ENCODE measurements around the gene BCAP31.
"Not testable (repeated sequence)": the region's sequence is repeated elsewhere in the genome, so short reads cannot be mapped to it uniquely, and the experiment has no call there.

BCAP31 gene

DNA sequence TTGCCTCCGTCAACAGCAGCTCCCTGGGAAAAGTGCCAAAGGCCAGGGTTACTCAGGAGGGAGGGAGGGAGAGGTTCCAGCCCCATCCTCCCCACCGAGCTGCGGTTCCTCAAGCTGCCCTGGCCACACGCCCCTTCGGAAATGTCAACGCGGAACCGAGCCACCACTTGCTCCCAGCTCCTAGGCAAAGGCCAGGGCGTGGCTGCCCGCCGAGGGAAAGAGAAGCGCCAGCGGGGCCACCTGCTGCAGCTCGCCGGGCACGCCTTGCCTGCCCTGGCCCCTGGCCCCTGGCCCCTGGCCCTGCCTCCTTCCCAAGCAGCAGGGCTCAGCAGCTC lies 21.2 kb downstream of the BCAP31 start:
- Histone ChIP-seq H3K9ac (ENCODE audit: low read length) (no peak overlapping the region), H3K36me3 (ENCODE audit: control insufficient read depth, insufficient read depth, low read length, severe bottlenecking) (peaks cover 38% of the 10 kb centered on the region), H3K27me3 (replicated peaks; ENCODE audit: control insufficient read depth, insufficient read depth, low read length) (no peaks in the 10 kb centered on the region), H3K4me1 (ENCODE audit: control insufficient read depth, insufficient read depth, low read length) (no peaks in the 10 kb centered on the region), H3K4me3 (ENCODE audit: low read length) (no peak overlapping the region), H3K9me3 (ENCODE audit: control insufficient read depth, low read length) (no peaks in the 10 kb centered on the region)
- DNase-seq (ENCODE audit: low read depth), result no peak

DNA sequence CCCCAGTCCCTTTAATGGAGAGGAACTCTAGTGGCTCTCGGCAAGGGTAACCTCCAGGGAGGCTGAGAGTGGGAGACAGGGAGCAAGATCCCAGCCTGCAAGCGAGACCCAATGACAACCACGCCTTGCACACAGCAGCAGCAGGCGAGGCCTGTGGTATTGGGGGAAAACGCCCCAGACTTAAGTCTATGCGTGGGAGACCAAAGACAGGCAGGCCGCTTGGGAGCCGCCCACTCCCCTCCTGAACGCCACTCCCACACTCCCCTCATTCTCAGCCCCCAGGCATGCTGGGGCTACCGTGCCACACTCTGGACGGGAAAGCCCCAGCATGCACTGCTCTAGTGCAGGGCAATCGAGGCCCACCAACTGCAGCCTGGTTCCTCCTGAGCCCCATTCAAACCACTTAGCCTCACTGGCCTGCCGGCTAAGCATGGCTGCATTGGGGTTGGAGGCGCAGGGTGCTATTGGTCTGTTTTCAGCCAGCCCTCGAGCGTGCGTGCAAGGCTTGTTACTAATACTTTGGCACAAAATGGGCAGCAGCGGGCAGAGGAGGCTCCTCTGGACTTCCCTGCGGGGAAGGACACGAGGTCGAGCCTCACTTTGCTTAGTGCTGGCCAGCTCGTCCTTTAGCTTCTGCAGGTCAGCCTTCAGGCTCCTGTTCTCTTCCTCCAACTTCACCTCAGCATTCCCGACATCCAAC lies 21.7 kb downstream of the BCAP31 start:
- no peak overlapping the region for H3K9ac ChIP-seq (ENCODE audit: low read length)
- H3K27me3 ChIP-seq (replicated peaks; ENCODE audit: control insufficient read depth, insufficient read depth, low read length), result no peaks in the 10 kb centered on the region
- H3K4me1 ChIP-seq (ENCODE audit: control insufficient read depth, insufficient read depth, low read length), result no peaks in the 10 kb centered on the region
- H3K4me3 ChIP-seq (ENCODE audit: low read length), result no peak overlapping the region
- H3K9me3 ChIP-seq (ENCODE audit: control insufficient read depth, low read length), result no peaks in the 10 kb centered on the region
- no peak for DNase-seq (ENCODE audit: low read depth)
- H3K36me3 ChIP-seq (ENCODE audit: control insufficient read depth, insufficient read depth, low read length, severe bottlenecking), result peaks cover 40% of the 10 kb centered on the region

DNA sequence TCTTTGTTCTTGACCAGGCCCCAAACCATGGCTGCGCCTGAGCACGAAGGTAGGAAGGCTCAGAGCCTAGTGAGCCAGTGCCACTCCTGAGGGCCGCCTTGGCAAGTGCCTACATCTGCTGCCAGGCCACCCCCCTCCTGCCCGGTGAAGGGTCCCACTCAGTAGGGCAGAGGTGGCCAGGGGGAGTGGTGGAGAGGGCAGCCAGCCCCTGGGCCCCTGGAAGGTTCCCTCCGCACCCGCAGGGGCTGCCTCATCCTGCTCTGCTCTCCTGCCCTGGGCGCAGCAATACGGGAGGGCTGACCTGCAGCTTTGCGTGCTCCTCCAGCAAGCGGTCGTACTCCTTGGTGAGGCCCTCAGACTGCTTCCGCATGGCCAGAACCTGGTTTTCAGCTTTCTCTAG lies 22.5 kb downstream of the BCAP31 start:
- peaks cover 4% of the 10 kb centered on the region for H3K27me3 ChIP-seq (replicated peaks; ENCODE audit: control insufficient read depth, insufficient read depth, low read length)
- H3K36me3 ChIP-seq (ENCODE audit: control insufficient read depth, insufficient read depth, low read length, severe bottlenecking), result peaks cover 44% of the 10 kb centered on the region
- H3K4me3 ChIP-seq (ENCODE audit: low read length), result no peak overlapping the region
- no peak for DNase-seq (ENCODE audit: low read depth)
- H3K9me3 ChIP-seq (ENCODE audit: control insufficient read depth, low read length), result no peaks in the 10 kb centered on the region
- H3K4me1 ChIP-seq (ENCODE audit: control insufficient read depth, insufficient read depth, low read length), result no peaks in the 10 kb centered on the region
- H3K9ac ChIP-seq (ENCODE audit: low read length), result no peak overlapping the region

DNA sequence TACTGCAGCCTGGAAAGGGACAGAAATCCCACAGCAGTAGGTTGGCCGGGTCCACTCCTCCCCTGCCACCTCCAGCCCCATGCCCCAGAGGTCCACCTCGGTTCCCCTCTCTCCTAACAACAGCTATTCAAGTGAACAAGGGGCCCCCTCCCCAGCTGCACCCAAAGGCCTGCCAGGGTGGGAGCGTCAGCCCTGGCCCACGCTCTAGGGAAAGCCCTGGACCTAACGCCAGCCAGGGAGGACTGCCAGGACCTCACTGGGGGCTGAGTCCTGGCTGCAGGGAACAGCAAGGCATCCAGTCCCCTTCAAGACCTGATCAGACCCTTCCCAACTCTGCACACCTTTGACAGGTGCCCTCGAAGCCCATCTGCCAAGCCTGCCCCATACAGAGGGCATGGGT lies 23.2 kb downstream of the BCAP31 start:
- Histone ChIP-seq H3K4me1 (ENCODE audit: control insufficient read depth, insufficient read depth, low read length) (no peaks in the 10 kb centered on the region), H3K27me3 (replicated peaks; ENCODE audit: control insufficient read depth, insufficient read depth, low read length) (peaks cover 4% of the 10 kb centered on the region), H3K4me3 (ENCODE audit: low read length) (no peak overlapping the region), H3K9ac (ENCODE audit: low read length) (no peak overlapping the region), H3K36me3 (ENCODE audit: control insufficient read depth, insufficient read depth, low read length, severe bottlenecking) (peaks cover 44% of the 10 kb centered on the region), H3K9me3 (ENCODE audit: control insufficient read depth, low read length) (no peaks in the 10 kb centered on the region)
- no peak for DNase-seq (ENCODE audit: low read depth)

DNA sequence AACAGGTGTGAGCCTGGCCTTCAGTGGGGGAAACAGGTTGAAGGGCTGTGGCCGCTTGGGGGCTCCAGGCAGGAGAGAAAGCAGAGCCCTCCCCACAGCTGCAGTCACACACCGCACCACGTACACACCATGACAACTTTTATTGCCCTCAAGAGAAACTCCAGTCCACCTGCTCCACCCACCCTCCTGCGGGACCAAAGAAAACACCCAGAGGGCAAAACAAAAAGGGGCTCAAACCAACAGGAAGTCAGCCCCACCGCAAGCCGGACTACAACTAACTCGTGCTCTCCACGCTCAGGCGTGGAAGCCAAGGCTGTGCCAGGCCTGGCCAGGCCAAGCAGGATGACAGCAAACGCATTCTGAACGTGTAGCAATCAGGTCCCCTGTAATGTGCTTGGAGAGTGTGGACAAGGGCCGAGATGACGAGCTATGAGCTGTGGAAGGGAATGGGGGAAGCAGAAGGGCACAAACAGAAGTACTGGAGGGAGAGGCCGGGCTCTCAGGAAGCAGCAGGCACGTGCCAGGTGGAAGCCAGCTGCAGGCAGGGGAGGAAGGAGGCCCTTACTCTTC lies 23.7 kb downstream of the BCAP31 start:
- peaks cover 44% of the 10 kb centered on the region for H3K36me3 ChIP-seq (ENCODE audit: control insufficient read depth, insufficient read depth, low read length, severe bottlenecking)
- H3K4me3 ChIP-seq (ENCODE audit: low read length), result no peak overlapping the region
- H3K9me3 ChIP-seq (ENCODE audit: control insufficient read depth, low read length), result no peaks in the 10 kb centered on the region
- DNase-seq (ENCODE audit: low read depth), result no peak
- H3K9ac ChIP-seq (ENCODE audit: low read length), result no peak overlapping the region
- H3K4me1 ChIP-seq (ENCODE audit: control insufficient read depth, insufficient read depth, low read length), result no peaks in the 10 kb centered on the region
- H3K27me3 ChIP-seq (replicated peaks; ENCODE audit: control insufficient read depth, insufficient read depth, low read length), result peaks cover 4% of the 10 kb centered on the region

DNA sequence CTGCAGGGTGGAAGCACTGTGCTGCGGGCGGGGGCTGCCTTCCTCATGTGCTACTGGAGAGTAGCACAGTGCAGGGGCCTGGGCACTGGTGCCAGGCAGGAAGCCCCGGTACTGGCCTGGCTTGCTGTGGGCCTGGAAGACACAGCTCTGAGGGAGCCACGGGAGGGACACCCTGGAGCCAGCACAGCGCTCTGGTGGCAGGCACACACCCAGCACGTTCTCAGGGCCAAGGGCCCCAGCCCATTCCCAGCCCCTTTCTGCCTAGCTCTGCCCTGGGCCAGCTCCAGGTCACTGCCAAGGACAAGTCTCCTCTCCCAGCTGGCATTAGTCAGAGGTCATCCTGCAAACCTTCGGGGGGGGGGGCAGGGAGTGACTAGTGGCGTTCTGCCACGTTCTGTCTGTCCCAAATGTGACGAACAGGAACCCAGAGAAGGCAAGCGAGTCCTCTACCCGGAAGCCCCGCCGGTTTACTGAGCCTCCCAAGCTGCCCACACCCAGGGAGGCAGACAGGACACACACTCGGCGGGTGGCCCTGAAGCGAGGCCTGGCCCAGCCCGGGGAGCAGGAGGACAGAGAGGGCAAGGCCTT lies 24.3 kb downstream of the BCAP31 start:
- peaks cover 44% of the 10 kb centered on the region for H3K36me3 ChIP-seq (ENCODE audit: control insufficient read depth, insufficient read depth, low read length, severe bottlenecking)
- H3K4me3 ChIP-seq (ENCODE audit: low read length); H3K9ac ChIP-seq (ENCODE audit: low read length); DNase-seq (ENCODE audit: low read depth); H3K9me3 ChIP-seq (ENCODE audit: control insufficient read depth, low read length); H3K4me1 ChIP-seq (ENCODE audit: control insufficient read depth, insufficient read depth, low read length); H3K27me3 ChIP-seq (replicated peaks; ENCODE audit: control insufficient read depth, insufficient read depth, low read length): not testable (repeated sequence)

DNA sequence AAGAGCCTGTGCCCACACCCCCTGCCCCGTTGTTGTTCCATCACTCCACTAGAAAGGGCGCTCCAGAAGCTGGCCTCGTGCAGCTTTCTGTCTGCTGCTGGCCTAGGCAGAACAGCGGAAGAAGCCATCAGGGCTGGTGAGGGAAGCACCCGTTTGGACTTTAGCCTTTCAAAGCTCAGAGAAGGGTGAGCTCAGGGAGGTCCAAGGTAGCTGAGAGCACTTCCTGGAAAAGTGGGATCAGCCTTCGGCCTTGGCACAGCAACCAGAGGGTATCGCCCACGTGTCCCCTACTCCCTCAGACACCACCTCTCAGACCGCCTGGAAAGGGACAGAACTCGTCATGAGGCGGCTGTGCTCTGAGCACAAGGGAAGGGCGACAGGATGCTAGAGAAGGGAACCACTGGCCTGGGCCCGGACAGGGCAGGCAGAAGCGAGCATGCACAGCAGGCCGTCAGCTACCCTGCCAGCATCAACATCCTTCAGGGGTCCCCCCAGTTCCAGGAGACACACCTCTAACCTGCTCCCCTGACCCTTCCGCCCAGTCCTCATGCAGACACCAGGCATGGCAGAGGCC lies 24.9 kb downstream of the BCAP31 start:
- not testable (repeated sequence) for H3K9ac ChIP-seq (ENCODE audit: low read length); H3K27me3 ChIP-seq (replicated peaks; ENCODE audit: control insufficient read depth, insufficient read depth, low read length); DNase-seq (ENCODE audit: low read depth); H3K4me1 ChIP-seq (ENCODE audit: control insufficient read depth, insufficient read depth, low read length); H3K9me3 ChIP-seq (ENCODE audit: control insufficient read depth, low read length); H3K4me3 ChIP-seq (ENCODE audit: low read length)
- H3K36me3 ChIP-seq (ENCODE audit: control insufficient read depth, insufficient read depth, low read length, severe bottlenecking), result peaks cover 40% of the 10 kb centered on the region

DNA sequence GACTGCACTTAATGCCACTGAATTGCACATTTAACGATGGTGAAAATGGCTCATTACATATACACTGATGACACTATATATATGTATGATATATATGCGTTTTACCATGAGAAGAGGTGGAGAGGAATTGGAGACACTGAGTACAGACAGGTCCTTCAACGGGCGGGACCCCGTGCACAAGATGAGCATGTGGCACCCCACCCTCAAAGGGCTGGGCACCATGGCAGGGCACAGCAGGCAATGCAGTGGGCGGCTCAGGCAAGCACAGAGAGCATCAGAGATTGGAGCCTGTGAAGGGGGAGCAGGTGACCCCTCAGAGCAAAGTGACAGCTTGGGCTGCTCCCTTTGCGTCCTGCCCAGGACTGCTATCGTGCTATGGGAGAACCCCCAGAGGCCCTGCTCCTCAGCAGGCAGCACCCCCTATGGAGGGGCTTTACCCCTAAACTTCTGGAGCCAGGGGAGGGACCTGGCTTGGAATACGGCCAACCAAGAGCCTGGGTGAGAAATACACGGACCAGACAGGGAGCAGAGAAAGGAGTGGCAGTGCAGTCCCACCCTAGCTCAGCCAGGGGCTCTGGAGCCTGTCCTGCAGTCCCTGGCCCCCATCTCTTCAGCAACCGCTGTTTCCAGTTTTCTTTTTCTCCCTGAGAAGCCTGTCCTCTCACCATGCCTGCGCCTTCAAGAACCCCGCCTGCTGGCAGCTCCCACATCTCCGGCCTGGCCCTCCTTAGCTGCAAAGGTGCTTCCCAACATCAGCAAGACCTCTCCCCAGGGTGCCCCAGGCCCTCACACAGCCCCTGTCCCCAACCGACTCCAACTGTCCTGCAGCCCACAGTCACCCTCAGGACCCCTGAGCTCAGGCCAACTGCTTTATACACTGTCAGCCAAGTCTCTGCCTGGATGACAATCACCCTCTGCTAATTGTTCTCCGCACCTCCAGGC lies 26.0 kb downstream of the BCAP31 start:
- peaks cover 29% of the 10 kb centered on the region for H3K36me3 ChIP-seq (ENCODE audit: control insufficient read depth, insufficient read depth, low read length, severe bottlenecking)

DNA sequence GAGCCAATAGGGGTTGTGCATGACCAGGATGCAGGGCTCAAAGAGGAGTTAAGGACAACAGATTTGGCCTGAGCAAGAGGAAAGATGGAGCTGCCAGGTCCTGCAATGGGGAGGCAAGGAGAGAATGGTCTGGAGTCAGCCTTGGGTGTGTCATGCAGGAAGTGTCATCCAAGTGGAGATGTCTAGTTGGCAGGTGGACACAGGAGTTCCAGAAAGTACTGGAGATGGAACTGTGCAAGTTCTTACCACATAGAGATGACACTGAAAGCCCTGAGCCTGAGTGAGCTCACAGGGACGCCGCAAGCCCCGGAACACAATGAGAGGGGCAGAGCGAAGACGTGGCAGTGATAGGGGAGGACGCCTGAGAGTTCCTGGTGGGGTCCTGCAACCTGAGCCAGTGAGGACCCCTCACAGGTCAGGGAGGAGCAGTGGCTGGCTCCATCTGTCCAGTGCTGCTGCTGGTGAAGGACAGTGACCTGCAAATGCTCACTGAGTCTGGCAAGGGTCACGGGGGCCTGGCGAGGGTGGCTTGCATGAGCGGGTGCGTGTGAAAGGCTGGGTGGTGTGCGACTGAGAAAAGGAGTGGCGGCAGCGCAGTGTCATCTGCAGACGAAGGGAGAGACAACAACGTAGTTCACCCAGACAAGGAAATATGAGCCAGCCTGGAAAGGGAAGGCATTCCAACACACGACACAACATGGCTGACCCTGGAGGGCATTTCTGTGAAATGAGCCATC lies 27.0 kb downstream of the BCAP31 start:
- not testable (repeated sequence) for H3K4me3 ChIP-seq (ENCODE audit: low read length); H3K9me3 ChIP-seq (ENCODE audit: control insufficient read depth, low read length); DNase-seq (ENCODE audit: low read depth); H3K27me3 ChIP-seq (replicated peaks; ENCODE audit: control insufficient read depth, insufficient read depth, low read length); H3K9ac ChIP-seq (ENCODE audit: low read length); H3K4me1 ChIP-seq (ENCODE audit: control insufficient read depth, insufficient read depth, low read length)
- H3K36me3 ChIP-seq (ENCODE audit: control insufficient read depth, insufficient read depth, low read length, severe bottlenecking), result peaks cover 23% of the 10 kb centered on the region

More for the DNA sequence above, 26.0 kb downstream of the BCAP31 start:
- Histone ChIP-seq H3K4me3 (ENCODE audit: low read length) (no peak overlapping the region), H3K4me1 (ENCODE audit: control insufficient read depth, insufficient read depth, low read length) (no peaks in the 10 kb centered on the region), H3K27me3 (replicated peaks; ENCODE audit: control insufficient read depth, insufficient read depth, low read length) (peaks cover 4% of the 10 kb centered on the region), H3K9me3 (ENCODE audit: control insufficient read depth, low read length) (no peaks in the 10 kb centered on the region), H3K9ac (ENCODE audit: low read length) (no peak overlapping the region)
- DNase-seq (ENCODE audit: low read depth), result no peak

DNA sequence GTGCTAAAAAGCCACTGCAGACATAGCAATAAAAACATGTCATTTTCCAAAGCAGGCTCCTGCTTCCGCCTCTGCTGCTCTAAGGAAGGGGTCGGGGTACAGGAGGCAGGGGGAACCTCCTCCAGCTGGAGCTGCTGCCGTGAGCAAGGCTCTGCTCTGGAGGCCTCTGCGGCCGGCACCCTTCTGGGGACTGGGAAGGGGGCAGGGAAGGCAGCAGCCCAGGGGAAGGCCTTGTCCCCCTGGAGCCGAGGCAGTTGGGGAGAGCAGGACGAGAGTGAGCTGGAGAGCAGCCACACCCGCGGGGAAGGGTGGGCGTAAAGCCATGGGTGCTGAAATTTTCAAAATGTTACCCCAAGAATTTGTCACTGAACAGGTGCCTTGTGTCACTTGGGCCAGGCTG lies 27.6 kb downstream of the BCAP31 start:
- peaks cover 17% of the 10 kb centered on the region for H3K36me3 ChIP-seq (ENCODE audit: control insufficient read depth, insufficient read depth, low read length, severe bottlenecking)
- H3K9ac ChIP-seq (ENCODE audit: low read length); H3K9me3 ChIP-seq (ENCODE audit: control insufficient read depth, low read length); H3K4me3 ChIP-seq (ENCODE audit: low read length); H3K27me3 ChIP-seq (replicated peaks; ENCODE audit: control insufficient read depth, insufficient read depth, low read length); DNase-seq (ENCODE audit: low read depth); H3K4me1 ChIP-seq (ENCODE audit: control insufficient read depth, insufficient read depth, low read length): not testable (repeated sequence)
